Measurements from ENCODE around the gene ADAP1. TPM values are rescaled to one million over a fixed set of nuclear protein-coding genes. Genes with fewer than 3 reads are reported as not detected.

The ADAP1 gene
- total and polyA plus RNA-seq, 2 of the 8 experiments (the other 6 are each of a cell fraction or from before 2014, with no cell fraction given) = 5.8 to 6.1 TPM

- no peak for TF ChIP-seq POLR2A (IDR thresholded peaks at IDR 0.05; ENCODE audit: control extremely low read depth in 1 of 2, low read depth in 2 of 2, low read length in 2 of 2)
- no peak for TF ChIP-seq TEAD4 (IDR thresholded peaks at IDR 0.05; ENCODE audit: low read depth, low read length)
- no peak for TF ChIP-seq RAD21 (IDR thresholded peaks at IDR 0.05 in 1 of 2, conservative IDR thresholded peaks at IDR 0.05 in 1 of 2; ENCODE audit: low read depth in 2 of 2, low read length in 2 of 2)
- no peak for TF ChIP-seq CTCF (IDR thresholded peaks at IDR 0.05; ENCODE audit: control extremely low read depth in 1 of 3, insufficient read depth in 1 of 3, low read depth in 1 of 3, low read length in 3 of 3)
- TF ChIP-seq YY1 (IDR thresholded peaks at IDR 0.05; ENCODE audit: low read depth, low read length) = no peak
- no peak for TF ChIP-seq SIX5 (IDR thresholded peaks at IDR 0.05; ENCODE audit: low read depth, low read length)
- TF ChIP-seq ZNF274 (IDR thresholded peaks at IDR 0.05; ENCODE audit: borderline replicate concordance, extremely low read depth, low read length) = no peak
Measured at GRCh38 chr7:881441-882234, 72.8 kb downstream of the ADAP1 start (continued).
